CD4-positive, alpha-beta memory T cell (primary cell): Measurements from ENCODE around the gene PBRM1. TPM values are rescaled to one million over a fixed set of nuclear protein-coding genes. Genes with fewer than 3 reads are reported as not detected.

Experiments used
- CTCF ChIA-PET: fragments of 350-600 bp; sonication (Branson Sonifier 250); formaldehyde crosslinking; loops from one replicate; lab custom pipeline; 2021; ENCODE audit warnings: inconsistent platforms; ENCODE audit not compliant: partially characterized antibody; lab: Charles Lee
- POLR2A ChIA-PET: fragments of 350-600 bp; sonication (Branson Sonifier 250); formaldehyde crosslinking; loops from one replicate; lab custom pipeline; 2021; ENCODE audit not compliant: partially characterized antibody; lab: Charles Lee
- DNase-seq, 5 donors: peaks; one replicate each; pipeline versions ENCODE4 v3.0.0 to v3.0.0-alpha.2; 2020 to 2022; ENCODE audit warnings: mixed read lengths in 1 of 5
- H3K27ac ChIP-seq: one replicate; pipeline ENCODE4 v1.7.0; 2013; ENCODE audit warnings: low read depth, low read length
- H3K27me3 ChIP-seq: 2 replicates; pipeline ENCODE4 v1.7.0; 2013; ENCODE audit warnings: mild to moderate bottlenecking, low read length, moderate library complexity; ENCODE audit not compliant: insufficient read depth
- H3K36me3 ChIP-seq: 2 replicates; pipeline ENCODE4 v1.7.0; 2013; ENCODE audit warnings: mild to moderate bottlenecking, low read length, moderate library complexity; ENCODE audit not compliant: insufficient read depth
- H3K4me1 ChIP-seq: 2 replicates; pipeline ENCODE4 v1.7.0; 2013; ENCODE audit warnings: mild to moderate bottlenecking, low read length, moderate library complexity; ENCODE audit not compliant: insufficient read depth
- H3K4me3 ChIP-seq, 2 donors: one replicate each; pipeline ENCODE4 v1.7.0; 2013; ENCODE audit warnings: low read length in 2 of 2, mild to moderate bottlenecking in 1 of 2
- H3K9me3 ChIP-seq, 2 donors: one replicate each; pipeline ENCODE4 v1.7.0; 2013; ENCODE audit warnings: low read length in 2 of 2, control low read depth in 1 of 2; ENCODE audit not compliant: control insufficient read depth in 1 of 2
- H3K27ac Mint-ChIP-seq, 7 donors: one replicate each; pipeline ENCODE4 v1.8.0; 2020 to 2021; ENCODE audit warnings: mixed read lengths in 7 of 7, mild to moderate bottlenecking in 6 of 7, inconsistent platforms in 3 of 7, moderate library complexity in 3 of 7
- H3K27me3 Mint-ChIP-seq, 2 donors: one replicate each; pipeline ENCODE4 v1.8.0; 2020 to 2021; ENCODE audit warnings: mixed read lengths in 2 of 2
- H3K36me3 Mint-ChIP-seq, 2 donors: one replicate each; pipeline ENCODE4 v1.8.0; 2020 to 2021; ENCODE audit warnings: mixed read lengths in 2 of 2, inconsistent platforms in 1 of 2, mild to moderate bottlenecking in 1 of 2
- H3K4me1 Mint-ChIP-seq, 4 donors: one replicate each; pipeline ENCODE4 v1.8.0; 2020 to 2021; ENCODE audit warnings: mixed read lengths in 4 of 4, mild to moderate bottlenecking in 1 of 4
- H3K4me3 Mint-ChIP-seq, 8 donors: one replicate each; pipeline ENCODE4 v1.8.0; 2020 to 2021; ENCODE audit warnings: mixed read lengths in 8 of 8, mild to moderate bottlenecking in 7 of 8, moderate library complexity in 6 of 8, inconsistent platforms in 3 of 8
- H3K9me3 Mint-ChIP-seq, 8 donors: one replicate each; pipeline ENCODE4 v1.8.0; 2020 to 2021; ENCODE audit warnings: mixed read lengths in 8 of 8, mild to moderate bottlenecking in 5 of 8, inconsistent platforms in 3 of 8, moderate library complexity in 1 of 8
- intact Hi-C: fragments of 100-400 bp; cut with micrococcal nuclease; formaldehyde crosslinking; loops from one replicate; pipeline ENCODE4 v1.15.1; 2023
- polyA plus RNA-seq, 2 donors: library from polyadenylated mRNA; unstranded; fragments of 300-500 nt; fragmentation: Illumina TruSeq; gene quantifications; one replicate each; pipeline ENCODE4 v1.2.3, GENCODE V29; 2021
- total RNA-seq, 2 experiments: library from RNA; stranded (reverse); gene quantifications; one replicate each; pipeline ENCODE4 v1.2.3, GENCODE V29; 2021

The PBRM1 gene
- total and polyA plus RNA-seq, 4 experiments from 2014 or later: 67.9 to 91.6 (median 76.3) TPM

DNA sequence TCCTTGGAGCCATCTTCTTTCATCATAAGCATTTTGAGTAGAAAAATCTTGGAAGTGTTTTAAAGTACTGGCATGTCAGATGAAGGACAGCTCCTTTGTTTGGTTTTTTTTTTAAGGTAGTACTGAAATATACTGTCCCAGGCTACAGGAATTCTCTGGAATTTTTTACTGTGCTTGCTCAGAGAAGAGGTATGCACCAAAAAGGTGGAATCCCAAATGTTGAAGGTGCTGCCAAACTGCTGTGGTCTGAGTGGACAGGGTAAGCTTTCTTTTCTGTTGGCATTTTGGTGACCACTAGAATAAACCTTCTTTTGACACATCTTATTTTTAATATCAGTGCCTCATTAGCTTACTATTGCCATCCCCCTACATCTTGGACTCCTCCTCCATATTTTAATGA is 7.4 kb upstream of the PBRM1 start:
- DNase-seq: no peak
- H3K4me1 Mint-ChIP-seq: peaks cover 2 to 19% (median 10%) of the 10 kb centered on the region in 4 donors
- no peaks in the 10 kb centered on the region for H3K27me3 Mint-ChIP-seq
- peaks cover 58 to 90% of the 10 kb centered on the region in 2 donors for H3K36me3 Mint-ChIP-seq
- ChIA-PET CTCF (interaction anchor here (0.9 kb wide), 1 partner anchor 32 kb away, joined by 3 read pairs; no protein-coding TSS in a partner anchor), POLR2A (interaction anchor here (1.4 kb wide), 1 partner anchor 13 kb away, joined by 13 read pairs; the partner anchor contains the start of genes GLT8D1 and SPCS1)
- no peak overlapping the region for H3K4me3 Mint-ChIP-seq
- H3K9me3 ChIP-seq: no peaks in the 10 kb centered on the region
- peaks cover 91% of the 10 kb centered on the region for H3K36me3 ChIP-seq
- H3K27me3 ChIP-seq: no peaks in the 10 kb centered on the region
- no peaks in the 10 kb centered on the region for H3K4me1 ChIP-seq
- peak overlapping the region in 4 of 7 donors; percentile 18 to 71 (median 55) for H3K27ac Mint-ChIP-seq
- intact Hi-C loops: no loop called here
- H3K9me3 Mint-ChIP-seq: no peaks in the 10 kb centered on the region
- H3K4me3 ChIP-seq: no peak overlapping the region
- no peak overlapping the region for H3K27ac ChIP-seq

- H3K4me3 Mint-ChIP-seq: no peak overlapping the region
- CTCF ChIA-PET: no interaction called here
- H3K4me1 Mint-ChIP-seq: peaks cover 12 to 29% (median 23%) of the 10 kb centered on the region in 4 donors
- H3K36me3 ChIP-seq: peaks cover 76% of the 10 kb centered on the region
- H3K9me3 Mint-ChIP-seq: no peaks in the 10 kb centered on the region
- H3K27ac ChIP-seq: no peak overlapping the region
- H3K27me3 Mint-ChIP-seq: no peaks in the 10 kb centered on the region
- no peak for DNase-seq
- intact Hi-C loops: no loop called here
- H3K27me3 ChIP-seq: no peaks in the 10 kb centered on the region
- no peaks in the 10 kb centered on the region for H3K9me3 ChIP-seq
- H3K4me1 ChIP-seq: peaks cover 18% of the 10 kb centered on the region
- POLR2A ChIA-PET: interaction anchor here (0.5 to 4.3 kb wide), 3 partner anchors 14 to 36 kb away, joined by 3 to 24 read pairs (median 4); partner anchors contain the start of genes GLT8D1 and SPCS1
- H3K36me3 Mint-ChIP-seq: peaks cover 50 to 90% of the 10 kb centered on the region in 2 donors
- H3K27ac Mint-ChIP-seq: peak overlapping the region in 5 of 7 donors; percentile 2 to 95 (median 48)
- H3K4me3 ChIP-seq: no peak overlapping the region
These were observed 4.8 kb upstream of the PBRM1 start for GRCh38 chr3:52690560-52690959.

- H3K4me1 Mint-ChIP-seq: peaks cover 17 to 41% (median 30%) of the 10 kb centered on the region in 4 donors
- H3K9me3 Mint-ChIP-seq: no peaks in the 10 kb centered on the region
- Histone ChIP-seq H3K4me3 (no peak overlapping the region), H3K27me3 (no peaks in the 10 kb centered on the region), H3K9me3 (no peaks in the 10 kb centered on the region), H3K36me3 (peaks cover 64% of the 10 kb centered on the region), H3K27ac (peak overlapping the region; percentile 89), H3K4me1 (peaks cover 29% of the 10 kb centered on the region)
- H3K4me3 Mint-ChIP-seq: no peak overlapping the region
- CTCF ChIA-PET: no interaction called here
- no peaks in the 10 kb centered on the region for H3K27me3 Mint-ChIP-seq
- no peak for DNase-seq
- POLR2A ChIA-PET: interaction anchor here (4.3 kb wide), 1 partner anchor 17 kb away, joined by 24 read pairs; the partner anchor contains the start of genes GLT8D1 and SPCS1
- peaks cover 50 to 78% of the 10 kb centered on the region in 2 donors for H3K36me3 Mint-ChIP-seq
- intact Hi-C loops: loop anchor here (5.0 to 10.0 kb wide), 2 partner anchors 152 to 234 kb away; partner anchors contain the start of genes NISCH, TNNC1 and UQCC5
- peak overlapping the region in 3 of 7 donors; percentile 35 to 95 (median 68) for H3K27ac Mint-ChIP-seq
These were observed 3.4 kb upstream of the PBRM1 start for GRCh38 chr3:52689151-52689550.

DNA sequence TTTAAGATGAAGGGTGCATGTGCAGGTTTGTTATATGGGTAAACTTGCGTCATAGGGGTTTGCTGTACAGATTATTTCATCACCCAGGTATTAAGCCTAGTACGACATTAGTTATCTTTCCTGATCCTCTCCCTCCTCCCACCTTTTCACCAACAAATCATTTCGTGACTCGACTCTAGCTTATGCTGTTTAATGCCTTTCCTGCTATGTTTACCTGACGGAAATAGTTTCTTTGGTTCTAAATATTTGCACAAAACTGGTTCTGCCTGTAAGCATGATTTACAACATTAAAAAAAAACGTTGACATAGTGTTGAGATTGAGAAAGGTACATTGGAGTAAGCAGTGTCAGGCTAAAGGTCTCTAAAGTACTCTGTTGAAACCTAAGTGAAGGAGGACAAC is 2.6 kb upstream of the PBRM1 start:
- H3K9me3 Mint-ChIP-seq: no peaks in the 10 kb centered on the region
- peak overlapping the region in 2 of 8 donors; percentile 25 to 36 for H3K4me3 Mint-ChIP-seq
- H3K36me3 Mint-ChIP-seq: peaks cover 43 to 69% of the 10 kb centered on the region in 2 donors
- peak overlapping the region; percentile 8 to 95 (median 71) for H3K27ac Mint-ChIP-seq
- Histone ChIP-seq H3K9me3 (no peaks in the 10 kb centered on the region), H3K4me3 (no peak overlapping the region), H3K27me3 (no peaks in the 10 kb centered on the region), H3K4me1 (peaks cover 36% of the 10 kb centered on the region), H3K36me3 (peaks cover 57% of the 10 kb centered on the region), H3K27ac (peak overlapping the region; percentile 89)
- no peak for DNase-seq
- ChIA-PET CTCF (no interaction called here), POLR2A (interaction anchor here (4.3 kb wide), 1 partner anchor 17 kb away, joined by 24 read pairs; the partner anchor contains the start of genes GLT8D1 and SPCS1)
- intact Hi-C loops: loop anchor here (5.0 to 10.0 kb wide), 2 partner anchors 151 to 233 kb away; partner anchors contain the start of genes NISCH, TNNC1 and UQCC5
- H3K4me1 Mint-ChIP-seq: peaks cover 17 to 46% (median 31%) of the 10 kb centered on the region in 4 donors
- no peaks in the 10 kb centered on the region for H3K27me3 Mint-ChIP-seq

DNA sequence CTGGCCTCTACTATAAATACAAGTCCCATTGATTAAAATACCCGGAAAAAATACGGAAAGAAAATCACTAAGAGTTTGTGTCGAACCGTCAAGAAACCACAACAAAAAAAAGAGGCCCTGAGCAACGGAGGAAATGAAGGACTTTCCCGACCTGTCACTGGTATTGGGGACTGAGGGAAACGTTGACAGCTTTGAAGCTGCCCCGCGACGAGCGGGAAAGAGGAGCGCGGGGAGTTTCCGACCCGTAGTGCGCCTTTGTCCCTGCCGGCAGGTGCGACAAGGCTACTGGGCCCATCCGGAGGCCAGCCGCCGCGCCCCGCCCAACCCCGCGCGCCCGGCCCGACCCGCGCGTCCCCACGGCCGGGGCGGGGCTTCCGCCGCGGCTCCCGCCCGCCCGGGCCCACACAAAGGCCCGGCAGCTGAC is 416 bp downstream of the PBRM1 start:
- H3K4me3 ChIP-seq: peak overlapping the region; percentile 48 to 96
- Mint-ChIP-seq H3K4me1 (peaks cover 32 to 61% (median 48%) of the 10 kb centered on the region in 4 donors), H3K27me3 (no peaks in the 10 kb centered on the region), H3K36me3 (peaks cover 27 to 50% of the 10 kb centered on the region in 2 donors), H3K9me3 (no peaks in the 10 kb centered on the region), H3K4me3 (peak overlapping the region; percentile 73 to 97 (median 92)), H3K27ac (peak overlapping the region; percentile 93 to 98 (median 95))
- ChIA-PET CTCF (no interaction called here), POLR2A (interaction anchor here (0.9 to 3.0 kb wide), 5 partner anchors 11 to 56 kb away, joined by 3 to 26 read pairs (median 6); partner anchors contain the start of genes GLT8D1 and SPCS1)
- intact Hi-C loops: loop anchor here (1.0 to 10.0 kb wide), 5 partner anchors 21 to 362 kb away; partner anchors contain the start of genes NISCH, SFMBT1, SPCS1 and TNNC1
- peaks cover 32% of the 10 kb centered on the region for H3K36me3 ChIP-seq
- DNase-seq: peak; percentile 74 to 90 (median 77)
- no peaks in the 10 kb centered on the region for H3K9me3 ChIP-seq
- no peaks in the 10 kb centered on the region for H3K27me3 ChIP-seq
- H3K27ac ChIP-seq: peak overlapping the region; percentile 89
- H3K4me1 ChIP-seq: peaks cover 50% of the 10 kb centered on the region

- Mint-ChIP-seq H3K36me3 (peaks cover 21 to 50% of the 10 kb centered on the region in 2 donors), H3K4me3 (peak overlapping the region; percentile 73 to 97 (median 92)), H3K27ac (peak overlapping the region in 6 of 7 donors; percentile 41 to 98 (median 92)), H3K4me1 (peaks cover 36 to 68% (median 54%) of the 10 kb centered on the region in 4 donors), H3K27me3 (no peaks in the 10 kb centered on the region), H3K9me3 (peaks cover 0 to 2% (median 0%) of the 10 kb centered on the region in 8 donors)
- Histone ChIP-seq H3K4me1 (peaks cover 50% of the 10 kb centered on the region), H3K27me3 (no peaks in the 10 kb centered on the region), H3K36me3 (peaks cover 33% of the 10 kb centered on the region), H3K9me3 (no peaks in the 10 kb centered on the region), H3K4me3 (no peak overlapping the region), H3K27ac (peak overlapping the region; percentile 89)
- ChIA-PET POLR2A (interaction anchor here (0.9 to 3.0 kb wide), 3 partner anchors 19 to 57 kb away, joined by 3 to 26 read pairs (median 9); partner anchors contain the start of genes GLT8D1 and SPCS1), CTCF (no interaction called here)
- DNase-seq: no peak
- intact Hi-C loops: loop anchor here (2.0 to 10.0 kb wide), 2 partner anchors 229 to 363 kb away; partner anchors contain the start of genes NISCH, SFMBT1 and TNNC1
These were observed 1.5 kb downstream of the PBRM1 start for GRCh38 chr3:52684184-52684583.

DNA sequence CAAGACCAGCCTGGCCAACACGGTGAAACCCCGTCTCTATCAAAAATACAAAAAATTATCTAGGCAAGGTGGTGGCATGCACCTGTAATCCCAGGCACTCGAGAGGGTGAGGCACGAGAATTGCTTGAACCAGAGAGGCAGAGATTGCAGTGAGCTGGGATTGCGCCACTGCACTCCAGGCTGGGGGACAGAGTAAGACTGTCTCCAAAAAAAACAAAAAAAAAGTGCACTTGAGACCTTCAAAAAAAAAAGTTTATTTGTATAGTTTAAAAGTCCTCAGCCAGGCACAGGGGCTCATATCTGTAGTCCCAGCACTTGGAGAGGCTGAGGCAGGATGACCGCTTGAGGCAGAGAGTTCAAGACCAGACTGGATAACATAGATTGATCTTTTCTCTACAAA is 2.1 kb downstream of the PBRM1 start:
- Mint-ChIP-seq H3K27me3 (no peaks in the 10 kb centered on the region), H3K27ac (peak overlapping the region in 3 of 7 donors; percentile 60 to 95 (median 73)), H3K4me3 (peak overlapping the region in 4 of 8 donors; percentile 31 to 58 (median 38)), H3K9me3 (peaks cover 0 to 2% (median 0%) of the 10 kb centered on the region in 8 donors), H3K36me3 (peaks cover 21 to 50% of the 10 kb centered on the region in 2 donors), H3K4me1 (peaks cover 40 to 71% (median 54%) of the 10 kb centered on the region in 4 donors)
- Histone ChIP-seq H3K4me1 (peaks cover 50% of the 10 kb centered on the region), H3K27ac (no peak overlapping the region), H3K9me3 (no peaks in the 10 kb centered on the region), H3K27me3 (no peaks in the 10 kb centered on the region), H3K4me3 (no peak overlapping the region), H3K36me3 (peaks cover 33% of the 10 kb centered on the region)
- no peak for DNase-seq
- CTCF ChIA-PET: no interaction called here
- intact Hi-C loops: loop anchor here (2.0 to 10.0 kb wide), 2 partner anchors 229 to 363 kb away; partner anchors contain the start of genes NISCH, SFMBT1 and TNNC1
- POLR2A ChIA-PET: no interaction called here
